ENCODE data around the gene CD22. TPM values are rescaled to one million over a fixed set of nuclear protein-coding genes. Genes with fewer than 3 reads are reported as not detected.
A peak's percentile ranks its signal among the peaks of the same experiment; 100 is the strongest.
"Not testable (repeated sequence)": the region's sequence is repeated elsewhere in the genome, so short reads cannot be mapped to it uniquely, and the experiment has no call there.

The CD22 gene
- total RNA-seq, 1 donor from 2014 or later = 3.4 TPM

- no peak for DNase-seq
- Mint-ChIP-seq H3K27ac (peak overlapping the region; percentile 98), H3K27me3 (peaks cover 6% of the 10 kb centered on the region), H3K9me3 (no peaks in the 10 kb centered on the region), H3K4me3 (peak overlapping the region; percentile 79), H3K36me3 (ENCODE audit: low read depth) (no peaks in the 10 kb centered on the region), H3K4me1 (peaks cover 47% of the 10 kb centered on the region)
- intact Hi-C loops (cut with micrococcal nuclease) = loop anchor here (1.0 to 2.0 kb wide), 5 partner anchors 15 to 199 kb away; no protein-coding TSS in a partner anchor
These were observed 18.9 kb downstream of the CD22 start for GRCh38 chr19:35347930-35348298.

- Mint-ChIP-seq H3K4me3 (no peak overlapping the region), H3K4me1 (peaks cover 47% of the 10 kb centered on the region), H3K27me3 (peaks cover 2% of the 10 kb centered on the region), H3K27ac (peak overlapping the region; percentile 23), H3K36me3 (ENCODE audit: low read depth) (no peaks in the 10 kb centered on the region), H3K9me3 (no peaks in the 10 kb centered on the region)
- intact Hi-C loops (cut with micrococcal nuclease) = no loop called here
- DNase-seq = no peak
These were observed 20.1 kb downstream of the CD22 start for GRCh38 chr19:35348911-35349611.

GRCh38 chr19:35349614-35350521 is 20.9 kb downstream of the CD22 start:
- DNase-seq = no peak

GRCh38 chr19:35350591-35350990 is 21.6 kb downstream of the CD22 start:
- Mint-ChIP-seq H3K4me1 (peaks cover 44% of the 10 kb centered on the region), H3K27me3 (peaks cover 2% of the 10 kb centered on the region), H3K36me3 (ENCODE audit: low read depth) (no peaks in the 10 kb centered on the region), H3K27ac (peak overlapping the region; percentile 15), H3K4me3 (no peak overlapping the region), H3K9me3 (no peaks in the 10 kb centered on the region)
- no peak for DNase-seq
- intact Hi-C loops (cut with micrococcal nuclease) = no loop called here

More at GRCh38 chr19:35349614-35350521, 20.9 kb downstream of the CD22 start:
- Mint-ChIP-seq H3K27me3 (peaks cover 2% of the 10 kb centered on the region), H3K9me3 (no peaks in the 10 kb centered on the region), H3K27ac (peak overlapping the region; percentile 23), H3K36me3 (ENCODE audit: low read depth) (no peaks in the 10 kb centered on the region), H3K4me3 (no peak overlapping the region), H3K4me1 (peaks cover 47% of the 10 kb centered on the region)
- intact Hi-C loops (cut with micrococcal nuclease) = no loop called here

GRCh38 chr19:35351411-35352176 is 22.6 kb downstream of the CD22 start:
- Mint-ChIP-seq H3K36me3 (ENCODE audit: low read depth) (no peaks in the 10 kb centered on the region), H3K9me3 (no peaks in the 10 kb centered on the region), H3K4me3 (no peak overlapping the region), H3K27me3 (peaks cover under 1% of the 10 kb centered on the region), H3K27ac (no peak overlapping the region), H3K4me1 (peaks cover 34% of the 10 kb centered on the region)
- DNase-seq = no peak
- intact Hi-C loops (cut with micrococcal nuclease) = loop anchor here (1.0 kb wide), 2 partner anchors 117 to 144 kb away; no protein-coding TSS in a partner anchor

- no peak overlapping the region for H3K27ac Mint-ChIP-seq
- H3K9me3 Mint-ChIP-seq = no peaks in the 10 kb centered on the region
- H3K36me3 Mint-ChIP-seq (ENCODE audit: low read depth) = no peaks in the 10 kb centered on the region
- no peaks in the 10 kb centered on the region for H3K27me3 Mint-ChIP-seq
- no peak overlapping the region for H3K4me3 Mint-ChIP-seq
- intact Hi-C loops (cut with micrococcal nuclease) = loop anchor here (1.0 kb wide), 2 partner anchors 116 to 143 kb away; no protein-coding TSS in a partner anchor
- peaks cover 28% of the 10 kb centered on the region for H3K4me1 Mint-ChIP-seq
- DNase-seq = no peak
These were observed 23.1 kb downstream of the CD22 start for GRCh38 chr19:35352177-35352447.

GRCh38 chr19:35352448-35353304 is 23.7 kb downstream of the CD22 start:
- peak; percentile 90 for DNase-seq
- Mint-ChIP-seq H3K27ac (peak overlapping the region; percentile 71), H3K4me1 (peaks cover 23% of the 10 kb centered on the region), H3K27me3 (no peaks in the 10 kb centered on the region), H3K4me3 (no peak overlapping the region), H3K36me3 (ENCODE audit: low read depth) (no peaks in the 10 kb centered on the region), H3K9me3 (no peaks in the 10 kb centered on the region)
- intact Hi-C loops (cut with micrococcal nuclease) = loop anchor here (1.0 kb wide), 2 partner anchors 116 to 143 kb away; no protein-coding TSS in a partner anchor

- Mint-ChIP-seq H3K36me3 (ENCODE audit: low read depth) (no peaks in the 10 kb centered on the region), H3K4me1 (peaks cover 20% of the 10 kb centered on the region), H3K9me3 (no peaks in the 10 kb centered on the region), H3K27me3 (no peaks in the 10 kb centered on the region), H3K4me3 (no peak overlapping the region), H3K27ac (no peak overlapping the region)
- intact Hi-C loops (cut with micrococcal nuclease) = no loop called here
- no peak for DNase-seq
These were observed 24.6 kb downstream of the CD22 start for GRCh38 chr19:35353635-35354034.

GRCh38 chr19:35354898-35355297 is 25.9 kb downstream of the CD22 start:
- peaks cover 11% of the 10 kb centered on the region for H3K4me1 Mint-ChIP-seq
- H3K36me3 Mint-ChIP-seq (ENCODE audit: low read depth) = no peaks in the 10 kb centered on the region
- H3K4me3 Mint-ChIP-seq = no peak overlapping the region
- H3K27me3 Mint-ChIP-seq = no peaks in the 10 kb centered on the region
- H3K9me3 Mint-ChIP-seq = no peaks in the 10 kb centered on the region
- H3K27ac Mint-ChIP-seq = no peak overlapping the region
- intact Hi-C loops (cut with micrococcal nuclease) = no loop called here
- DNase-seq = no peak

GRCh38 chr19:35355791-35356460 is 26.9 kb downstream of the CD22 start:
- no peak overlapping the region for H3K27ac Mint-ChIP-seq
- intact Hi-C loops (cut with micrococcal nuclease) = no loop called here
- H3K4me3 Mint-ChIP-seq = no peak overlapping the region
- H3K27me3 Mint-ChIP-seq = no peaks in the 10 kb centered on the region
- peaks cover 11% of the 10 kb centered on the region for H3K4me1 Mint-ChIP-seq
- no peaks in the 10 kb centered on the region for H3K9me3 Mint-ChIP-seq
- no peak for DNase-seq
- H3K36me3 Mint-ChIP-seq (ENCODE audit: low read depth) = no peaks in the 10 kb centered on the region

- H3K4me3 Mint-ChIP-seq = peak within 1 kb of the TSS; percentile 9
- no peaks in the 10 kb centered on the region for H3K9me3 Mint-ChIP-seq
- intact Hi-C loops (cut with micrococcal nuclease) = no loop called here
- H3K27me3 Mint-ChIP-seq = peaks cover 6% of the 10 kb centered on the region
- peak within 1 kb of the TSS; percentile 25 for H3K27ac Mint-ChIP-seq
- H3K36me3 Mint-ChIP-seq (ENCODE audit: low read depth) = no peaks in the 10 kb centered on the region
- H3K4me1 Mint-ChIP-seq = peaks cover 7% of the 10 kb centered on the region
- no peak for DNase-seq
These were observed 29.0 kb downstream of the CD22 start, which contains the start of gene FFAR3 for GRCh38 chr19:35357867-35358573. Gene FFAR3 (plus strand): TSS chr19:35358460. CDS start chr19:35358891, 431 bp downstream.

- H3K36me3 Mint-ChIP-seq (ENCODE audit: low read depth); H3K27me3 Mint-ChIP-seq; H3K4me1 Mint-ChIP-seq; H3K27ac Mint-ChIP-seq; intact Hi-C loops (cut with micrococcal nuclease); DNase-seq; H3K9me3 Mint-ChIP-seq; H3K4me3 Mint-ChIP-seq: not testable (repeated sequence)
These were observed 29.8 kb downstream of the CD22 start for GRCh38 chr19:35358834-35359233.
